ENCODE data around the gene OTOG.

DNA sequence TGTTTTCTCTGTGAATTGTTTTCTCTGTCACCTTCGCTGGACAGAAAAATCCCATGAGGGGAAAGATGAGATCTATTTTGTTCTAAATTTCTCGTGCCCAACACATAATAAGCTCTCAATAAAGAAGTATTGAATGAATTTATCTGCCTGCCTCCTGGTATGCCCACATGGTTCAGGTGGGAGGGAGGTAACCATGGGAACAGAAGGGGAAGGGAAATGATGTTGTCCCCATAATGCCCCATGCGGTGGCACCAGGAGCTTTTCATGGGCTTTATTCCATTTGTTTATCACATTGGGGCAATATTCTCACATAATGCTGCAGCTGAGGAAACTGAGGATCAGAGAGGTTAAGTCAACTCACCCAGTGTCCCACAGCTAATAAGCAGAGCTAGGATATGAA is 11.6 kb upstream of the OTOG start:
- TF ChIP-seq FOXM1 (IDR thresholded peaks at IDR 0.05; ENCODE audit: borderline replicate concordance, low read depth) = no peak
- TF ChIP-seq, protein P1, sequence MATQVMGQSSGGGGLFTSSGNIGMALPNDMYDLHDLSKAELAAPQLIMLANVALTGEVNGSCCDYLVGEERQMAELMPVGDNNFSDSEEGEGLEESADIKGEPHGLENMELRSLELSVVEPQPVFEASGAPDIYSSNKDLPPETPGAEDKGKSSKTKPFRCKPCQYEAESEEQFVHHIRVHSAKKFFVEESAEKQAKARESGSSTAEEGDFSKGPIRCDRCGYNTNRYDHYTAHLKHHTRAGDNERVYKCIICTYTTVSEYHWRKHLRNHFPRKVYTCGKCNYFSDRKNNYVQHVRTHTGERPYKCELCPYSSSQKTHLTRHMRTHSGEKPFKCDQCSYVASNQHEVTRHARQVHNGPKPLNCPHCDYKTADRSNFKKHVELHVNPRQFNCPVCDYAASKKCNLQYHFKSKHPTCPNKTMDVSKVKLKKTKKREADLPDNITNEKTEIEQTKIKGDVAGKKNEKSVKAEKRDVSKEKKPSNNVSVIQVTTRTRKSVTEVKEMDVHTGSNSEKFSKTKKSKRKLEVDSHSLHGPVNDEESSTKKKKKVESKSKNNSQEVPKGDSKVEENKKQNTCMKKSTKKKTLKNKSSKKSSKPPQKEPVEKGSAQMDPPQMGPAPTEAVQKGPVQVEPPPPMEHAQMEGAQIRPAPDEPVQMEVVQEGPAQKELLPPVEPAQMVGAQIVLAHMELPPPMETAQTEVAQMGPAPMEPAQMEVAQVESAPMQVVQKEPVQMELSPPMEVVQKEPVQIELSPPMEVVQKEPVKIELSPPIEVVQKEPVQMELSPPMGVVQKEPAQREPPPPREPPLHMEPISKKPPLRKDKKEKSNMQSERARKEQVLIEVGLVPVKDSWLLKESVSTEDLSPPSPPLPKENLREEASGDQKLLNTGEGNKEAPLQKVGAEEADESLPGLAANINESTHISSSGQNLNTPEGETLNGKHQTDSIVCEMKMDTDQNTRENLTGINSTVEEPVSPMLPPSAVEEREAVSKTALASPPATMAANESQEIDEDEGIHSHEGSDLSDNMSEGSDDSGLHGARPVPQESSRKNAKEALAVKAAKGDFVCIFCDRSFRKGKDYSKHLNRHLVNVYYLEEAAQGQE (IDR thresholded peaks at IDR 0.05; ENCODE audit: low read depth) = no peak
- no peak for TF ChIP-seq EGR1 (IDR thresholded peaks at IDR 0.05)
- TF ChIP-seq RAD21 (IDR thresholded peaks at IDR 0.05; ENCODE audit: low read depth) = no peak

Data from Ishikawa (cell line).